K562 (cell line): ENCODE data around the gene NARF. TPM values are rescaled to one million over a fixed set of nuclear protein-coding genes. Genes with fewer than 3 reads are reported as not detected.

ENCODE experiments used
- C11orf30 ChIP-seq: fragments of 450-650 bp; IDR thresholded peaks from 2 replicates; pipeline ENCODE4 v1.6.1; 2016; ENCODE audit warnings: low read depth, mild to moderate bottlenecking
- CBFB ChIP-seq: sonication (generic); formaldehyde crosslinking; IDR thresholded peaks from 2 replicates; pipeline ENCODE4 v1.4.0; 2020; ENCODE audit warnings: mild to moderate bottlenecking, missing genetic modification reagents
- DMBX1 ChIP-seq: fragments of 250-450 bp; sonication (Bioruptor Pico); IDR thresholded peaks from 2 replicates; pipeline ENCODE4 v1.8.0; 2022; ENCODE audit warnings: inconsistent platforms, mild to moderate bottlenecking, moderate library complexity, borderline replicate concordance
- ELK1 ChIP-seq: sonication (generic); formaldehyde crosslinking; IDR thresholded peaks from 2 replicates; pipeline ENCODE4 v1.8.1; 2022; ENCODE audit warnings: missing genetic modification reagents
- HINFP ChIP-seq: fragments of 450-650 bp; conservative IDR thresholded peaks from 2 replicates; pipeline ENCODE4 v1.6.1; 2016; ENCODE audit warnings: missing genetic modification characterization, low read depth, mild to moderate bottlenecking, control low read depth, missing compliant biosample characterization
- MXD1 ChIP-seq: fragments of 250-450 bp; sonication (Bioruptor Pico); IDR thresholded peaks from 2 replicates; pipeline ENCODE4 v1.8.0; 2021; ENCODE audit warnings: borderline replicate concordance, mild to moderate bottlenecking, moderate library complexity; ENCODE audit not compliant: poor library complexity, severe bottlenecking
- PRMT5 ChIP-seq: sonication (generic); formaldehyde crosslinking; IDR thresholded peaks from 2 replicates; pipeline ENCODE4 v1.5.0; 2020; ENCODE audit warnings: missing genetic modification reagents
- PTTG1 ChIP-seq: fragments of 450-650 bp; IDR thresholded peaks from 2 replicates; pipeline ENCODE4 v1.6.1; 2016; ENCODE audit warnings: low read depth, mild to moderate bottlenecking, missing genetic modification characterization, missing compliant biosample characterization
- SFPQ ChIP-seq: fragments of 200-400 bp; formaldehyde crosslinking; IDR thresholded peaks from 2 replicates; pipeline ENCODE4 v1.6.1; 2017; ENCODE audit warnings: mild to moderate bottlenecking, low read depth, low read length, moderate library complexity
- SIN3B ChIP-seq: fragments of 450-650 bp; IDR thresholded peaks from 2 replicates; pipeline ENCODE4 v1.6.1; 2017; ENCODE audit warnings: low read depth, mild to moderate bottlenecking, moderate library complexity
- TGIF2 ChIP-seq: sonication (generic); formaldehyde crosslinking; IDR thresholded peaks from 2 replicates; pipeline ENCODE4 v1.8.1; 2022; ENCODE audit warnings: mild to moderate bottlenecking, missing genetic modification reagents, moderate library complexity
- TRIM28 ChIP-seq: fragments of 450-650 bp; IDR thresholded peaks from 2 replicates; pipeline ENCODE4 v1.6.1; 2017
- UBTF ChIP-seq, 2 experiments: IDR thresholded peaks; 2 replicates each; pipeline ENCODE4 v1.6.1; 2012; ENCODE audit warnings: improper control_type of control experiment in 2 of 2, low read depth in 2 of 2, low read length in 2 of 2, borderline replicate concordance in 1 of 2
- ZNF217 ChIP-seq: sonication (generic); formaldehyde crosslinking; IDR thresholded peaks from 2 replicates; pipeline ENCODE4 v1.8.0; 2022; ENCODE audit warnings: mild to moderate bottlenecking, missing genetic modification reagents
- ZNF253 ChIP-seq: fragments of 250-450 bp; sonication (Bioruptor Pico); conservative IDR thresholded peaks from 2 replicates; pipeline ENCODE4 v1.6.1; 2021; ENCODE audit warnings: mild to moderate bottlenecking
- polyA plus RNA-seq, 8 experiments: library from polyadenylated mRNA; depleted of rRNA in 4 of 8; stranded (reverse) in 5 of 8; unstranded in 3 of 8; fragments of >200 nt; fragmentation: Nextera tagmentation in 2 of 8; fragmentation: Illumina TruSeq in 1 of 8; extraction: Ambion mirVana in 2 of 8; extraction: Trizol in 1 of 8; gene quantifications; 2 replicates each; pipeline versions ENCODE4 v1.2.1 to v1.2.3, GENCODE V29; 2011 to 2014; ENCODE audit warnings: inconsistent platforms in 1 of 8, missing spikeins in 1 of 8
- total RNA-seq, 7 experiments: library from RNA; depleted of rRNA in 6 of 7; stranded (reverse); fragments of >200 nt in 6 of 7; fragmentation: Illumina TruSeq in 2 of 7; extraction: Trizol in 2 of 7; gene quantifications; 2 replicates each; pipeline versions ENCODE4 v1.2.1 to v1.2.3, GENCODE V29; 2011 to 2021; ENCODE audit warnings: low replicate concordance in 1 of 7

The NARF gene
- total and polyA plus RNA-seq, 9 of the 15 experiments (the other 6 are each of a cell fraction or from before 2014, with no cell fraction given) = 60.4 to 423 (median 132) TPM

GRCh38 chr17:82458179-82458884 is at the start of gene NARF (continued):
- TF ChIP-seq SFPQ = no peak
- no peak for TF ChIP-seq ZNF253 (CRISPR knock-in tag)
- TF ChIP-seq PTTG1 (tag) = no peak
- no peak for TF ChIP-seq ELK1
- peak; percentile 73; the same call in 1 of the 2 replicates for TF ChIP-seq CBFB (CRISPR knock-in tag)
- no peak for TF ChIP-seq ZNF217 (CRISPR knock-in tag)
- TF ChIP-seq MXD1 (CRISPR knock-in tag) = peak; percentile 7
- peak; percentile 76 for TF ChIP-seq C11orf30
- TF ChIP-seq TGIF2 (CRISPR knock-in tag) = 0 out of 2 replicates have a peak, but pooled peaks have one; percentile 75
- no peak for TF ChIP-seq HINFP (tag)
- TF ChIP-seq UBTF (IDR thresholded peaks at IDR 0.05; ENCODE audit: borderline replicate concordance in 1 of 2, low read depth in 2 of 2, low read length in 2 of 2) = 0 out of 4 replicates have a peak, but pooled peaks of 1 of the 2 experiments have one; percentile 63
- peak; percentile 62; the same call in 1 of the 2 replicates for TF ChIP-seq DMBX1 (CRISPR knock-in tag)
- TF ChIP-seq TRIM28 = no peak
- TF ChIP-seq SIN3B = peak; percentile 89
- no peak for TF ChIP-seq PRMT5 (CRISPR knock-in tag)
- TF ChIP-seq, all 486 proteins: peak for 163
